ENCODE data around the gene MACROD1. TPM values are rescaled to one million over a fixed set of nuclear protein-coding genes. Genes with fewer than 3 reads are reported as not detected.

MACROD1 gene
- total and polyA plus RNA-seq, 9 donors = 21.1 to 50.2 (median 32.2) TPM

- DNase-seq = no peak
- H3K4me3 ChIP-seq = no peak overlapping the region
- TF ChIP-seq EP300 (IDR thresholded peaks at IDR 0.05) = no peak
- no peak for TF ChIP-seq CTCF (IDR thresholded peaks at IDR 0.05)
- no peak for TF ChIP-seq POLR2A (IDR thresholded peaks at IDR 0.05)
- H3K27me3 ChIP-seq = no peaks in the 10 kb centered on the region
- H3K9me3 ChIP-seq = no peaks in the 10 kb centered on the region
- no peaks in the 10 kb centered on the region for H3K4me1 ChIP-seq (ENCODE audit: insufficient read depth)
- no peaks in the 10 kb centered on the region for H3K36me3 ChIP-seq
- intact Hi-C loops (cut with DNase I) = no loop called here
- no peak overlapping the region for H3K27ac ChIP-seq
- 96 to 97% (median 97%) methylated on average over 11 of the region's 11 CpGs for WGBS, 3 donors
Measured at GRCh38 chr11:64065141-64065465, 100.8 kb downstream of the MACROD1 start.

GRCh38 chr11:64064374-64065140 lies 101.4 kb downstream of the MACROD1 start:
- TF ChIP-seq POLR2A (IDR thresholded peaks at IDR 0.05) = no peak
- no peak for TF ChIP-seq EP300 (IDR thresholded peaks at IDR 0.05)
- no peak for TF ChIP-seq CTCF (IDR thresholded peaks at IDR 0.05)
- intact Hi-C loops (cut with DNase I) = no loop called here
- WGBS, 3 donors = 75 to 88% (median 85%) methylated on average over 17 of the region's 17 CpGs
- Histone ChIP-seq H3K4me1 (ENCODE audit: insufficient read depth) (no peaks in the 10 kb centered on the region), H3K9me3 (no peaks in the 10 kb centered on the region), H3K27me3 (no peaks in the 10 kb centered on the region), H3K27ac (no peak overlapping the region), H3K36me3 (no peaks in the 10 kb centered on the region), H3K4me3 (no peak overlapping the region)
- DNase-seq = no peak

GRCh38 chr11:64063777-64064176 lies 102.1 kb downstream of the MACROD1 start:
- Histone ChIP-seq H3K27me3 (no peaks in the 10 kb centered on the region), H3K36me3 (no peaks in the 10 kb centered on the region), H3K4me3 (no peak overlapping the region), H3K27ac (no peak overlapping the region), H3K9me3 (no peaks in the 10 kb centered on the region), H3K4me1 (ENCODE audit: insufficient read depth) (no peaks in the 10 kb centered on the region)
- WGBS, 3 donors = 87 to 88% (median 87%) methylated on average over 13 of the region's 13 CpGs
- TF ChIP-seq EP300 (IDR thresholded peaks at IDR 0.05) (no peak), POLR2A (IDR thresholded peaks at IDR 0.05) (no peak), CTCF (IDR thresholded peaks at IDR 0.05) (no peak)
- intact Hi-C loops (cut with DNase I) = no loop called here
- DNase-seq = no peak

- H3K4me1 ChIP-seq (ENCODE audit: insufficient read depth) = no peaks in the 10 kb centered on the region
- no peak overlapping the region for H3K4me3 ChIP-seq
- H3K9me3 ChIP-seq = no peaks in the 10 kb centered on the region
- no peaks in the 10 kb centered on the region for H3K27me3 ChIP-seq
- H3K27ac ChIP-seq = no peak overlapping the region
- no peak for DNase-seq
- no peak for TF ChIP-seq CTCF (IDR thresholded peaks at IDR 0.05)
- no peak for TF ChIP-seq EP300 (IDR thresholded peaks at IDR 0.05)
- TF ChIP-seq POLR2A (IDR thresholded peaks at IDR 0.05) = no peak
- WGBS, 3 donors = 87 to 92% (median 92%) methylated on average over 15 to 16 of the region's 16 CpGs
- H3K36me3 ChIP-seq = no peaks in the 10 kb centered on the region
- intact Hi-C loops (cut with DNase I) = no loop called here
Measured at GRCh38 chr11:64062185-64063039, 103.5 kb downstream of the MACROD1 start.
